AG20443 (cell line): ENCODE results near the gene YWHAH.
A peak's percentile ranks its signal among the peaks of the same experiment; 100 is the strongest.

Experiments used
- DNase-seq: peaks from one replicate; pipeline ENCODE4 v3.0.0; 2012; ENCODE audit warnings: low spot score, mixed read lengths

The YWHAH gene

GRCh38 chr22:31943978-31944699, at the start of gene YWHAH:
Gene YWHAH, plus strand, starts transcription at chr22:31944535. Its CDS starts 199 bp downstream, at chr22:31944734.
- DNase-seq, result peak; percentile 99

- no peak for DNase-seq
These were observed 48.8 kb upstream of the YWHAH start for GRCh38 chr22:31895411-31896123.

GRCh38 chr22:31896472-31896871, 47.9 kb upstream of the YWHAH start:
- DNase-seq, result no peak

GRCh38 chr22:31897842-31898805, 46.2 kb upstream of the YWHAH start:
- DNase-seq, result peak; percentile 48

GRCh38 chr22:31898926-31899325, 45.4 kb upstream of the YWHAH start:
- no peak for DNase-seq

- no peak for DNase-seq
These were observed 44.7 kb upstream of the YWHAH start for GRCh38 chr22:31899669-31900068.

GRCh38 chr22:31901388-31902137, 42.8 kb upstream of the YWHAH start:
- DNase-seq, result no peak

- no peak for DNase-seq
These were observed 39.7 kb upstream of the YWHAH start for GRCh38 chr22:31904651-31905050.

- no peak for DNase-seq
These were observed 39.0 kb upstream of the YWHAH start for GRCh38 chr22:31905356-31905755.

- DNase-seq, result no peak
These were observed 38.2 kb upstream of the YWHAH start for GRCh38 chr22:31906086-31906485.

- no peak for DNase-seq
These were observed 37.8 kb upstream of the YWHAH start for GRCh38 chr22:31906569-31906968.

GRCh38 chr22:31909977-31910376, 34.4 kb upstream of the YWHAH start:
- DNase-seq, result no peak

GRCh38 chr22:31911565-31912406, 32.5 kb upstream of the YWHAH start:
- no peak for DNase-seq

- peak; percentile 30 for DNase-seq
These were observed 32.0 kb upstream of the YWHAH start for GRCh38 chr22:31912407-31912743.

- no peak for DNase-seq
These were observed 28.7 kb upstream of the YWHAH start for GRCh38 chr22:31915586-31915985.

- no peak for DNase-seq
These were observed 27.0 kb upstream of the YWHAH start for GRCh38 chr22:31917227-31917921.

GRCh38 chr22:31919730-31920129, 24.6 kb upstream of the YWHAH start:
- DNase-seq, result no peak

- no peak for DNase-seq
These were observed 24.0 kb upstream of the YWHAH start for GRCh38 chr22:31920306-31920705.

GRCh38 chr22:31921106-31921505, 23.2 kb upstream of the YWHAH start:
- no peak for DNase-seq

GRCh38 chr22:31922534-31922933, 21.8 kb upstream of the YWHAH start:
- DNase-seq, result no peak
